ENCODE results near the gene SPDYE18.
"Not testable (repeated sequence)": the region's sequence is repeated elsewhere in the genome, so short reads cannot be mapped to it uniquely, and the experiment has no call there.

SPDYE18 gene

GRCh38 chr7:77004151-77004550 is 58.2 kb downstream of the SPDYE18 start:
- H3K27me3 ChIP-seq (ENCODE audit: control insufficient read depth, insufficient read depth, low read length); H3K36me3 ChIP-seq (ENCODE audit: control insufficient read depth, insufficient read depth, low read length); H3K9me3 ChIP-seq (ENCODE audit: control insufficient read depth, insufficient read depth, low read length); H3K9ac ChIP-seq (ENCODE audit: low read depth, low read length); H3K27ac ChIP-seq (ENCODE audit: low read depth, low read length); H3K4me3 ChIP-seq (ENCODE audit: low read depth, low read length); H3K4me1 ChIP-seq (ENCODE audit: control insufficient read depth, insufficient read depth, low read length): not testable (repeated sequence)

GRCh38 chr7:77003241-77003640 is 59.1 kb downstream of the SPDYE18 start:
- not testable (repeated sequence) for H3K27me3 ChIP-seq (ENCODE audit: control insufficient read depth, insufficient read depth, low read length); H3K36me3 ChIP-seq (ENCODE audit: control insufficient read depth, insufficient read depth, low read length); H3K4me3 ChIP-seq (ENCODE audit: low read depth, low read length); H3K9me3 ChIP-seq (ENCODE audit: control insufficient read depth, insufficient read depth, low read length); H3K4me1 ChIP-seq (ENCODE audit: control insufficient read depth, insufficient read depth, low read length); H3K27ac ChIP-seq (ENCODE audit: low read depth, low read length); H3K9ac ChIP-seq (ENCODE audit: low read depth, low read length)

GRCh38 chr7:77002678-77003233 is 59.6 kb downstream of the SPDYE18 start:
- not testable (repeated sequence) for H3K27ac ChIP-seq (ENCODE audit: low read depth, low read length); H3K4me3 ChIP-seq (ENCODE audit: low read depth, low read length); H3K27me3 ChIP-seq (ENCODE audit: control insufficient read depth, insufficient read depth, low read length); H3K9ac ChIP-seq (ENCODE audit: low read depth, low read length); H3K4me1 ChIP-seq (ENCODE audit: control insufficient read depth, insufficient read depth, low read length); H3K9me3 ChIP-seq (ENCODE audit: control insufficient read depth, insufficient read depth, low read length); H3K36me3 ChIP-seq (ENCODE audit: control insufficient read depth, insufficient read depth, low read length)

GRCh38 chr7:77002104-77002503 is 60.3 kb downstream of the SPDYE18 start:
- not testable (repeated sequence) for H3K9ac ChIP-seq (ENCODE audit: low read depth, low read length); H3K36me3 ChIP-seq (ENCODE audit: control insufficient read depth, insufficient read depth, low read length); H3K27ac ChIP-seq (ENCODE audit: low read depth, low read length); H3K4me1 ChIP-seq (ENCODE audit: control insufficient read depth, insufficient read depth, low read length); H3K27me3 ChIP-seq (ENCODE audit: control insufficient read depth, insufficient read depth, low read length); H3K4me3 ChIP-seq (ENCODE audit: low read depth, low read length); H3K9me3 ChIP-seq (ENCODE audit: control insufficient read depth, insufficient read depth, low read length)
